Activated B cell treated with CpG ODN at 0.5 μM for 24 hours (primary cell): ENCODE results near the gene MZT1. TPM values are rescaled to one million over a fixed set of nuclear protein-coding genes. Genes with fewer than 3 reads are reported as not detected.
"Not testable (repeated sequence)": the region's sequence is repeated elsewhere in the genome, so short reads cannot be mapped to it uniquely, and the experiment has no call there.

Experiments
- ATAC-seq: fragments of 200-7000 bp; cut with Tn5 transposase; one replicate; pipeline ENCODE4 v1.10.0; 2021; ENCODE audit warnings: low read depth, mild to moderate bottlenecking, moderate library complexity
- CTCF ChIA-PET: fragments of 350-600 bp; sonication (Branson Sonifier 250); formaldehyde crosslinking; loops from one replicate; lab custom pipeline; 2021; ENCODE audit warnings: antibody characterized with exemption; lab: Charles Lee
- POLR2A ChIA-PET: fragments of 350-600 bp; sonication (Branson Sonifier 250); formaldehyde crosslinking; loops from one replicate; lab custom pipeline; 2021; ENCODE audit warnings: antibody characterized with exemption; lab: Charles Lee
- DNase-seq: peaks from one replicate; pipeline ENCODE4 v3.0.0; 2022
- H3K27ac Mint-ChIP-seq: one replicate; pipeline ENCODE4 v1.8.0; 2020; ENCODE audit warnings: mixed read lengths
- H3K27me3 Mint-ChIP-seq: one replicate; pipeline ENCODE4 v1.8.0; 2021; ENCODE audit warnings: mixed read lengths
- H3K36me3 Mint-ChIP-seq: one replicate; pipeline ENCODE4 v1.8.0; 2021; ENCODE audit warnings: low read depth, mixed read lengths
- H3K4me1 Mint-ChIP-seq: one replicate; pipeline ENCODE4 v1.8.0; 2021; ENCODE audit warnings: mixed read lengths
- H3K4me3 Mint-ChIP-seq: one replicate; pipeline ENCODE4 v1.8.0; 2020; ENCODE audit warnings: mild to moderate bottlenecking, mixed read lengths
- H3K9me3 Mint-ChIP-seq: one replicate; pipeline ENCODE4 v1.8.0; 2020; ENCODE audit warnings: mixed read lengths
- intact Hi-C: fragments of 100-400 bp; cut with micrococcal nuclease; formaldehyde crosslinking; loops from one replicate; pipeline ENCODE4 v1.15.1; 2024
- total RNA-seq: library from RNA; stranded (reverse); gene quantifications from 2 replicates; pipeline ENCODE4 v1.2.3, GENCODE V29; 2022
- TF ChIP-seq, protein P1 (sequence below): fragments of 200-600 bp; IDR thresholded peaks from one replicate; pipeline ENCODE4 v1.8.0; 2022; ENCODE audit warnings: antibody characterized with exemption, mild to moderate bottlenecking

The MZT1 gene
- total RNA-seq, 1 donor from 2014 or later, result 6.5 TPM

DNA sequence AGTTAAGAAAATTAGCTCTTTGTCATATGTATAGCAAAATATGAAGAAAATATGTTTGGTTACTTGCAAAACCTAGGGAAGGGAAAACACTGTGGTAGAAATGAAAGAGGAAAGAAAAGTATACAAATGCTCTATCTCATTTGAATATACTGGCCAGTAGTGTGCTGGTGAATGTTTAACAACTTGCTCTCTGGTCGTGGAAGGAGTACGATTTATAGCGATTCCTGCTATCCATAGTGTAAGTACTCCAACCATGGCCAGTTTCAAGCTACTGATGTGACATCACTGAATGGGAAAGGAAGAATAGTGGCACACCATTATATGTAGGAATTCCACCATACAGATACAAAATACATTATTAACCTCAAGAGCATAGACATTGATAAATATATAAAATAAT is 9.6 kb upstream of the MZT1 start:
- ChIA-PET POLR2A (no interaction called here), CTCF (no interaction called here)
- no peaks in the 10 kb centered on the region for H3K27me3 Mint-ChIP-seq
- H3K27ac Mint-ChIP-seq, result no peak overlapping the region
- H3K36me3 Mint-ChIP-seq, result peaks cover 61% of the 10 kb centered on the region
- no peaks in the 10 kb centered on the region for H3K4me1 Mint-ChIP-seq
- no peak for ATAC-seq
- intact Hi-C loops, result no loop called here
- no peak for DNase-seq
- TF ChIP-seq, protein P1, sequence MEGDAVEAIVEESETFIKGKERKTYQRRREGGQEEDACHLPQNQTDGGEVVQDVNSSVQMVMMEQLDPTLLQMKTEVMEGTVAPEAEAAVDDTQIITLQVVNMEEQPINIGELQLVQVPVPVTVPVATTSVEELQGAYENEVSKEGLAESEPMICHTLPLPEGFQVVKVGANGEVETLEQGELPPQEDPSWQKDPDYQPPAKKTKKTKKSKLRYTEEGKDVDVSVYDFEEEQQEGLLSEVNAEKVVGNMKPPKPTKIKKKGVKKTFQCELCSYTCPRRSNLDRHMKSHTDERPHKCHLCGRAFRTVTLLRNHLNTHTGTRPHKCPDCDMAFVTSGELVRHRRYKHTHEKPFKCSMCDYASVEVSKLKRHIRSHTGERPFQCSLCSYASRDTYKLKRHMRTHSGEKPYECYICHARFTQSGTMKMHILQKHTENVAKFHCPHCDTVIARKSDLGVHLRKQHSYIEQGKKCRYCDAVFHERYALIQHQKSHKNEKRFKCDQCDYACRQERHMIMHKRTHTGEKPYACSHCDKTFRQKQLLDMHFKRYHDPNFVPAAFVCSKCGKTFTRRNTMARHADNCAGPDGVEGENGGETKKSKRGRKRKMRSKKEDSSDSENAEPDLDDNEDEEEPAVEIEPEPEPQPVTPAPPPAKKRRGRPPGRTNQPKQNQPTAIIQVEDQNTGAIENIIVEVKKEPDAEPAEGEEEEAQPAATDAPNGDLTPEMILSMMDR, result no peak
- H3K4me3 Mint-ChIP-seq, result no peak overlapping the region
- H3K9me3 Mint-ChIP-seq, result no peaks in the 10 kb centered on the region

DNA sequence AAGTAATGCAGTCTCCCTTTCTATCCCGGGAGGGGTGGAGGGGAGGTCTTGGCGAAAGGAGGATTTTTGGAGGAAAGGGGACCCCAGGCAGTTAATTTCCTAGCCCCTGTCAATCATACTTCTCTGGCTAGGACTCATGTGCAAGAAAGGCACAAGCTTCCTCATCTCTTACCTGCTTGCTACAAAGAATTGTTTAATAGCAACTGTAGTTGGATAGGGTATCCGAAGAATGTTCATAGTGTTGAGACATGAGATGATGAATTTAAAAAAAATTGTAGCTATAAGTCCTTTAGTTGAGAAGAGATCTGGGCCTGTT is 819 bp upstream of the MZT1 start:
- ChIA-PET CTCF (no interaction called here), POLR2A (interaction anchor here (0.9 to 1.0 kb wide), 2 partner anchors 10 to 53 kb away, joined by 4 to 5 read pairs; partner anchors contain the start of genes DIS3 and PIBF1)
- Mint-ChIP-seq H3K36me3 (peaks cover 41% of the 10 kb centered on the region), H3K4me1 (peaks cover 44% of the 10 kb centered on the region), H3K4me3 (peak overlapping the region; percentile 95), H3K27ac (peak overlapping the region; percentile 84), H3K9me3 (no peaks in the 10 kb centered on the region), H3K27me3 (no peaks in the 10 kb centered on the region)
- ATAC-seq (no peak), DNase-seq (no peak)
- intact Hi-C loops, result loop anchor here (5.0 to 10.0 kb wide), 2 partner anchors 856 to 1433 kb away; no protein-coding TSS in a partner anchor
- TF ChIP-seq, protein P1, result no peak

DNA sequence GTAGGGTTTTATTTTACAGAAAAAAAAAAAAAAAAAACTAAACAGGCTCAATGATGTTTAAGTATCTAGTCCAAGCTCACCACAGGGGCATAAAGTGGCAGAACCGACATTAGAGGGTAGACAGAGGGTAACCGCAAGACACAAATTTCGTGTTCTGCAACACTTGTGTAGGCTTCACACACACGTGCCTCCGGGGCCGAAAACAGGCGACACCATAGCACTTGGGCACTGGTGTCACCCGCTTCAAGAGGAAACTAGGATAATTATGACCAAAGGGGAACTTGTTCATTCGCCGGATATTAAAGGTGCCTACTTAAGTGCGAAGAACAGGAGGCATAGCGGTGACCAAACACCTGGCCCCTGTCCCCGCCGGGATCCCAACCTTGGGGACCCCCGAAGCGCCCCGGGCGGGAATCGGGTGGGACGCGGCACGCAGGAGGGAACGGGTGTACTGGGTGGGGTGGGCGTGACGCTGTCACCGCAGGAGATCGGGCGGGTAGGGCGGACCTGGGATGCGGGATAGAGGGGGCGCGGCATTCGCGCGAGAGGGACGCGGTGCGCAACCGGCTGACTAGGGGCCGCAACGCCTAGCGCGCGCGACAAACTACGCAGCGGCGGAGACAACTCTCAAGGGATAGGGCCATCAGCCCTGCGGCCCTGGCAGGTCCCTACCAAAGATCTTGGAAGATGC is 558 bp downstream of the MZT1 start:
- ChIA-PET CTCF (no interaction called here), POLR2A (no interaction called here)
- peaks cover 41% of the 10 kb centered on the region for H3K36me3 Mint-ChIP-seq
- intact Hi-C loops, result loop anchor here (1.0 to 10.0 kb wide), 6 partner anchors 54 to 1564 kb away; partner anchors contain the start of genes DIS3 and KLF12
- DNase-seq (no peak), ATAC-seq (peak; percentile 12)
- no peaks in the 10 kb centered on the region for H3K9me3 Mint-ChIP-seq
- peaks cover 48% of the 10 kb centered on the region for H3K4me1 Mint-ChIP-seq
- peak overlapping the region; percentile 84 for H3K27ac Mint-ChIP-seq
- TF ChIP-seq, protein P1, result no peak
- H3K4me3 Mint-ChIP-seq, result peak overlapping the region; percentile 95
- H3K27me3 Mint-ChIP-seq, result no peaks in the 10 kb centered on the region

DNA sequence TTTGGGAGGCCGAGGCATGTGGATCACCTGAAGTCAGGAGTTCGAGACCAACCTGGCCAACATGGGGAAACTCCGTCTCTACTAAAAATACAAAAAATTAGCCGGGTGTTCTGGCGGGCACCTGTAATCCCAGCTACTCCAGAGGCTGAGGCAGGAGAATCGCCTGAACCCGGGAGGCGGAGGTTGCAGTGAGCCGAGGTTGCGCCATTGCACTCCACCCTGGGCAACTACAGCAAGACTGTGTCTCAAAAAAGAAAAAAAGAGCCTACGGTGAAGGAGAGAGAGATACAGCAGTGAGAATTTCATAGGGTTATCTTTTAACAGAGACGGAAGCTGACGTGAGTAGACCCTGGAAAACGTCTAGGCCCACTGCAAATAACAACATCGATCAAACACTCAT is 1.2 kb downstream of the MZT1 start:
- DNase-seq, POLR2A ChIA-PET, H3K9me3 Mint-ChIP-seq, ATAC-seq, CTCF ChIA-PET, H3K27me3 Mint-ChIP-seq, H3K27ac Mint-ChIP-seq: not testable (repeated sequence)
- intact Hi-C loops, result loop anchor here (2.0 to 10.0 kb wide), 4 partner anchors 854 to 1565 kb away; partner anchors contain the start of gene KLF12
- H3K4me3 Mint-ChIP-seq, result peak overlapping the region; percentile 95
- peaks cover 48% of the 10 kb centered on the region for H3K4me1 Mint-ChIP-seq
- peaks cover 38% of the 10 kb centered on the region for H3K36me3 Mint-ChIP-seq

DNA sequence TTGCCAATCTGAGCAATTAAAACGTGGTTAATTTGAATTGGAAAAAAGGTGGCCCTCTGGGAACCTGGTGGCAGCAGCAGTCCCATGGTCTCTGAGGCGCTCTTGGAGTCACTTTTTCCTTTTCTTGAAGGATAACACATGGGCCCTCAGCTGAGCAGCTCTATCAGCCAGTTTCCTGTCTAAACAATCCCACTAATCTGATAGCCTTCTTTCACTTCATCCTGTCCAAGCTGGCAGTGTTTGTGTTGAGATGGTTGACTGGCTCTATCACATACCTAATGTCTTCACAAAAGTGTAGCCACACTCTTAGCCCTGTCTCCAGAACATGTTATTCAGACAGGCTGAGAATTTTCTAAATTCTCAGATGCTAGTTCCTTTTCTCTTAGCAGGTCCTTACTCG is 10.7 kb downstream of the MZT1 start:
- Mint-ChIP-seq H3K27me3 (no peaks in the 10 kb centered on the region), H3K36me3 (peaks cover 81% of the 10 kb centered on the region), H3K4me3 (no peak overlapping the region), H3K4me1 (peaks cover 3% of the 10 kb centered on the region), H3K27ac (no peak overlapping the region), H3K9me3 (peaks cover 5% of the 10 kb centered on the region)
- ChIA-PET POLR2A (interaction anchor here (0.6 kb wide), 1 partner anchor 285 kb away, joined by 3 read pairs; no protein-coding TSS in a partner anchor), CTCF (no interaction called here)
- intact Hi-C loops, result no loop called here
- DNase-seq (no peak), ATAC-seq (no peak)
- TF ChIP-seq, protein P1, result no peak
